Measurements from ENCODE around the gene PSEN2. TPM values are rescaled to one million over a fixed set of nuclear protein-coding genes. Genes with fewer than 3 reads are reported as not detected.
"Not testable (repeated sequence)": the region's sequence is repeated elsewhere in the genome, so short reads cannot be mapped to it uniquely, and the experiment has no call there.

The PSEN2 gene
- total RNA-seq, 2 donors from 2014 or later = 2.0 to 3.4 TPM

DNA sequence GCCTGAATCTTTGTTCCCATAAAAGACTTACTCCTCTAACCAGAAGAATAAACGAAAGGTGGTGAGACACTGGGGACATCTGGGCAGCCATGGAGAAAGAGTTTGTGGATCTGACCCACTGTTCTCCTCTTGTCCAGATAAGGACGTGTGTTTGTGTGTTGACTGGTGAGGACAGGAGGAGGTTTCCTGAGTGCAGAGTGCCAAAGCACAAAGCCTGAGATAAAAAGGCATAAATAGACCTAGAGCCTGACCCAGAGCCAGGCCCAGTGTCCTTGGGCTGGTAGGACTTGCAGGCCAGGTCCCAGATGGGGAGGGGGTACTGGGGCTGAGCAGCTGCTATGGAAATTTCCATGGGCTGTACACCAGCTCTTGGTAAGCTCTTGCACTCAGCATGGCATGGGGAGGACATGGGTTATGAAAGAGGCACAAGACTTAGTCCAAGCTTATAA is 50.1 kb downstream of the PSEN2 start:
- ATAC-seq (no peak), DNase-seq (no peak)
- no peaks in the 10 kb centered on the region for H3K9me3 ChIP-seq (ENCODE audit: control insufficient read depth, low read length, poor library complexity, severe bottlenecking)
- Mint-ChIP-seq H3K27ac (no peak overlapping the region), H3K36me3 (ENCODE audit: low read depth) (peaks cover 5% of the 10 kb centered on the region), H3K4me3 (no peak overlapping the region), H3K27me3 (peaks cover 27% of the 10 kb centered on the region), H3K4me1 (no peaks in the 10 kb centered on the region)

DNA sequence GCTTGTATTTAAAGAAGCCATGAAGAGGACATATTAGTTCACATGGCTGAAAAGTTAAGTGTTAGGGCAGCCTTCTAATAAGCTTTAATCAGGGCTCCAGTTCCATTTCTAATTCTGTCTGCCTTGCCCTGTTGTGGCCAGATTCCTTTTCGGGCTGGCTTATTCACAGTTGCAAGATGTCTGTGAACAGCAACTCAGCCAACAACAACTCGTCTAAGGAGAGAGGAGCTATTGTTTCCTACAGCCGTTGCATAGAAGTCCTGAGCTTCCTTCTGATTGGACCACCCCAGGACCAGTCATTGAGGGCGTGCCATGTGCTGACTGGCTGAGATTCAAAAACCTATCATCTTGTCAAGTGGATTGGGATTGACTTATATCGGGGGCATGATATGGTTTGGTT is 51.1 kb downstream of the PSEN2 start:
- Mint-ChIP-seq H3K27ac (no peak overlapping the region), H3K4me1 (no peaks in the 10 kb centered on the region), H3K4me3 (no peak overlapping the region), H3K27me3 (peaks cover 27% of the 10 kb centered on the region), H3K36me3 (ENCODE audit: low read depth) (peaks cover 5% of the 10 kb centered on the region)
- no peaks in the 10 kb centered on the region for H3K9me3 ChIP-seq (ENCODE audit: control insufficient read depth, low read length, poor library complexity, severe bottlenecking)
- ATAC-seq (no peak), DNase-seq (no peak)

DNA sequence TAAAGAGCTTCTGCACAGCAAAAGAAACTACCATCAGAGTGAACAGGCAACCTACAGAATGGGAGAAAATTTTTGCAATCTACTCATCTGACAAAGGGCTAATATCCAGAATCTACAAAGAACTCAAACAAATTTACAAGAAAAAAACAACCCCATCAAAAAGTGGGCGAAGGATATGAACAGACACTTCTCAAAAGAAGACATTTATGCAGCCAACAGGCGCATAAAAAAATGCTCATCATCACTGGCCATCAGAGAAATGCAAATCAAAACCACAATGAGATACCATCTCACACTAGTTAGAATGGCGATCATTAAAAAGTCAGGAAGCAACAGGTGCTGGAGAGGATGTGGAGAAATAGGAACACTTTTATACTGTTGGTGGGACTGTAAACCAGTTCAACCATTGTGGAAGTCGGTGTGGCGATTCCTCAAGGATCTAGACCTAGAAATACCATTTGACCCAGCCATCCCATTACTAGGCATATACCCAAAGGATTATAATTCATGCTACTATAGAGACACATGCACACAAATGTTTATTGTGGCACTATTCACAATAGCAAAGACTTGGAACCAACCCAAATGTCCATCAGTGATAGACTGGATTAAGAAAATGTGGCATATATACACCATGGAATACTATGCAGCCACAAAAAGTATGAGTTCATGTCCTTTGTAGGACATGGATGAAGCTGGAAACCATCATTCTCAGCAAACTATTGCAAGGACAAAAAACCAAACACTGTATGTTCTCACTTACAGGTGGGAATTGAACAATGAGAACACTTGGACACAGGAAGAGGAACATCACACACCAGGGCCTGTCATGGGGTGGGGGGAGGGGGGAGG is 59.1 kb downstream of the PSEN2 start:
- not testable (repeated sequence) for H3K27me3 Mint-ChIP-seq; DNase-seq; ATAC-seq; H3K9me3 ChIP-seq (ENCODE audit: control insufficient read depth, low read length, poor library complexity, severe bottlenecking); H3K36me3 Mint-ChIP-seq (ENCODE audit: low read depth); H3K4me1 Mint-ChIP-seq; H3K4me3 Mint-ChIP-seq; H3K27ac Mint-ChIP-seq

DNA sequence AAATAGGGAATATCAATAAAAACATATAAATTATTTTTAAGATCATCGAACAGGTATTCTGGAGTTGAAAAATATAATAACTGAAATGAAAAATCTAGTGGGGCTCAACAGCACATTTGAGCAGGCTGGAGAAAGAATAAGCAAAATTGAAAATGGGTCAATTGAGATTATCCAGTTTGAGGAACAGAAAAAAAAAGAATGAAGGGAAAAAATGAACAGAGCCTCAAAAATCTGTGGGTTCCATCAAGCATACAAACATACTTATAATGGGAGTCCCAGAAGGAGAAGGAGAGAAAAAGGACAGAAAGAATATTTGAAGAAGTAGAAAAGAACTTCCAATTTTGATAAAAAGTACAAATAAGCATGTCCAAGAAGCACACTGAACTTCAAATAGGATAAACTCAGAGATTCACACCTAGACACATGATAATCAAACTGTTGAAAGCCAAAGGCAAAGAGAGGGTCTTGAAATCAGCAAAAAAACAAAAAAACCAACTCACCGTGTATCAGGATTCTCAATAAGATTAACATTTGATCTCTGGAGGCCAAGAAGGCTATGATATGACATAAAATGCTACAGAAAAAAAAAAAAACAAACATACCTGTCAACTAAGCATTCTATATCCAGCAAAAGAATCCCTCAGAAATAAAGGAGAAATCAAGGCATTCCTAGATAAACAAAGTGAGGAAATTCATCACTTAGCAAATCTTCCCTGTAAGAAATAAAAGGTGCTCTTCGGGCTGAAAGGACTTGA is 64.2 kb downstream of the PSEN2 start:
- no peak for DNase-seq
- H3K36me3 Mint-ChIP-seq (ENCODE audit: low read depth) = peaks cover 2% of the 10 kb centered on the region
- no peak for ATAC-seq
- H3K27me3 Mint-ChIP-seq = no peaks in the 10 kb centered on the region
- peaks cover 6% of the 10 kb centered on the region for H3K4me1 Mint-ChIP-seq
- H3K4me3 Mint-ChIP-seq = no peak overlapping the region
- H3K9me3 ChIP-seq (ENCODE audit: control insufficient read depth, low read length, poor library complexity, severe bottlenecking) = peaks cover 5% of the 10 kb centered on the region
- no peak overlapping the region for H3K27ac Mint-ChIP-seq

GRCh38 chr1:226937940-226938725 is 67.7 kb downstream of the PSEN2 start:
- H3K4me3 Mint-ChIP-seq = peak overlapping the region; percentile 90

DNA sequence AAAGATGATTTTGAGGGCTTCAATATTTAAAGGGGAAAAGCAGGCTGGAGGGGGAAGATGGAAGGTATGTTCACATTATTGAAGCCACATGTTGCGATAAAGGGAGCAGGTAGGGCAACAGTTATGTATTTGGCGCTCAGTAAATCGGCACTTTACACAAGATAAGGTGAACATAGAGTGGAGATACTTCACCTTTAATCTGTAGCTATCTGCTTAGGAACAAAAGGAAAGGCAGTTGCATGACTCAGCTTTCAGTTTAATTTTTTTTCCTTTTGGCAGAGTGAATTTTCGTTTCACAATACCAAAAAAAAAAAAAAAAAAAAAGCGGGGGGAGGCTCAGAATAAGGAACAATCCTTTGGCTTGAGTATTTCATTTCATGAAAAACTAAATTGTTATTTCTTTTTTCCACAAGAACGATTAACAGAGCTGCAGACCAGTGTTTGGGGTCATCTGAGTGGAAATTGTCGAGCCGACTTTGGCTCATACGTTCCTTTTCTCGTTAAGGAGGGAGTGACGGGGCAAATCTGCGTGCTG is 68.6 kb downstream of the PSEN2 start:
- peak overlapping the region; percentile 90 for H3K4me3 Mint-ChIP-seq
- peaks cover 2% of the 10 kb centered on the region for H3K36me3 Mint-ChIP-seq (ENCODE audit: low read depth)
- H3K4me1 Mint-ChIP-seq = peaks cover 34% of the 10 kb centered on the region
- no peak for DNase-seq
- H3K9me3 ChIP-seq (ENCODE audit: control insufficient read depth, low read length, poor library complexity, severe bottlenecking) = peaks cover 5% of the 10 kb centered on the region
- no peak for ATAC-seq
- no peaks in the 10 kb centered on the region for H3K27me3 Mint-ChIP-seq
- H3K27ac Mint-ChIP-seq = peak overlapping the region; percentile 94

More at GRCh38 chr1:226937940-226938725, 67.7 kb downstream of the PSEN2 start:
- Mint-ChIP-seq H3K27ac (peak overlapping the region; percentile 94), H3K36me3 (ENCODE audit: low read depth) (peaks cover 2% of the 10 kb centered on the region), H3K4me1 (peaks cover 26% of the 10 kb centered on the region), H3K27me3 (no peaks in the 10 kb centered on the region)
- DNase-seq = no peak
- no peak for ATAC-seq
- peaks cover 5% of the 10 kb centered on the region for H3K9me3 ChIP-seq (ENCODE audit: control insufficient read depth, low read length, poor library complexity, severe bottlenecking)

- no peaks in the 10 kb centered on the region for H3K27me3 Mint-ChIP-seq
- ATAC-seq (peak; percentile 26), DNase-seq (peak; percentile 51 to 59 (median 58))
- peak overlapping the region; percentile 94 for H3K27ac Mint-ChIP-seq
- H3K4me1 Mint-ChIP-seq = peaks cover 39% of the 10 kb centered on the region
- H3K4me3 Mint-ChIP-seq = peak overlapping the region; percentile 90
- peaks cover 4% of the 10 kb centered on the region for H3K9me3 ChIP-seq (ENCODE audit: control insufficient read depth, low read length, poor library complexity, severe bottlenecking)
- peaks cover under 1% of the 10 kb centered on the region for H3K36me3 Mint-ChIP-seq (ENCODE audit: low read depth)
Measured at GRCh38 chr1:226939438-226940028, 69.1 kb downstream of the PSEN2 start.

DNA sequence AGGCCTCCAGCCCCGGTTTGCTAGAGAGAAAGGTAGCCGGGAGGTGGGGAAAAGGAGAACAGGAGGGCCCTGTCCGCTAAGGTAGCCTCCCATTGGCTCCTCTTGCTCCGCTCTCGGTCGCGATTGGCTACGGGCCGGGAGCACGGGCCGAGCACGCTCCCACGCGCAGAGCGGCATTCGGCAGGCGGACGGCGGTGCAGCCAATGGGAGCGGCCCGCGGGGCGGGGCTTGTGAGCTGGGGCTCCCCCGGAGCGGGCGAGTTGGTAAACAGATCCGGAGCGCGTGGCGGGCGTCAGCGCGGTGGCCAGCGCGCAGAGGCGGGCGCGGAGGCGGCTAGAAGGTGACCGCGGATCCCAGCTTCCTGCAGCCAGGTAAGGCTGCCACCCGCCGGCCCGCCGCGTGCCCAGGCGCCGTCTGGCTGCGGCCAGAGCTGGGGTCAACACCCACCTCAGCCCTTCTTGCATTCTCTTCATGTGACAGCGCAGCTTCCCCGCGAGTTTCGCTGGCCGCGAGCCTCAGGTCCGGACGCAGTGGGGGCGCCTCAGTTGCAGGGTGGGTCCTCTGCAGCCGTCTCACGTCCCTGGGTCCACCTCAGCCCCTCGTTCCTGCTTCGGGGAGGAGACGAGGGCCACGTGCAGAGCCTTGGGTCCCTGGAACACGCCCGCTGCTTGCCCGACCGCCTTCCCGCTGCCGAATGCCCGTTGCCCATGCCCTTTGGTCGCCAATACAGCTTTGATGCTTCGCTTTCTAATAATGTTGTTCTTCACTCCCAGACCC is 69.8 kb downstream of the PSEN2 start, which contains the start of gene COQ8A:
Gene COQ8A (plus strand): TSS at position 266 of the 777 bp plus-strand sequence. CDS start 21,092 bp downstream, outside the sequence.
- DNase-seq (peak; percentile 99), ATAC-seq (peak; percentile 94)
- H3K9me3 ChIP-seq (ENCODE audit: control insufficient read depth, low read length, poor library complexity, severe bottlenecking) = no peaks in the 10 kb centered on the region
- Mint-ChIP-seq H3K27me3 (no peaks in the 10 kb centered on the region), H3K4me1 (peaks cover 44% of the 10 kb centered on the region), H3K27ac (peak within 1 kb of the TSS; percentile 94), H3K36me3 (ENCODE audit: low read depth) (no peaks in the 10 kb centered on the region), H3K4me3 (peak within 1 kb of the TSS; percentile 90)

GRCh38 chr1:226940806-226941067 is 70.3 kb downstream of the PSEN2 start:
- peak overlapping the region; percentile 90 for H3K4me3 Mint-ChIP-seq
- H3K9me3 ChIP-seq (ENCODE audit: control insufficient read depth, low read length, poor library complexity, severe bottlenecking) = no peaks in the 10 kb centered on the region
- H3K36me3 Mint-ChIP-seq (ENCODE audit: low read depth) = no peaks in the 10 kb centered on the region
- no peaks in the 10 kb centered on the region for H3K27me3 Mint-ChIP-seq
- peaks cover 45% of the 10 kb centered on the region for H3K4me1 Mint-ChIP-seq
- H3K27ac Mint-ChIP-seq = peak overlapping the region; percentile 86
- DNase-seq = no peak
- no peak for ATAC-seq

DNA sequence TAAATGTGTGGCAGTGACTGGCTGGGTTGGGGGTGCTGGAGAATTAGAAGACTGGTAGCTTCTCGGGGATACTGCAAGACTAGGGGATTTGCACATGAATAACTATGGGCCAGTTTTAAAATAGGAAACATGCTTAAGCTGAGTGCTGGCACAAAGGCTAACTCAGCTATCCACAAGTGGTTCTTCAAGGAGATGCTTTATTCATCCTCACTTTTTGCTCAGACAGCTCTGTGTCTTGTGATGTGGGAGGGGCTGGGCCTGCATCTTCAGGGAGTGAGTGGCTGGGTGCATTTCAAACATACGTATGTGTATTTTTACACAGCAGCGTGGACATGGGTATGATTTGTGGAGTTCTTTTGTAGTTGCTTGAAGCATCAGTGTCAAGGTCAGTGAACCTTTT is 72.0 kb downstream of the PSEN2 start:
- no peak for ATAC-seq
- Mint-ChIP-seq H3K27me3 (no peaks in the 10 kb centered on the region), H3K4me3 (no peak overlapping the region), H3K36me3 (ENCODE audit: low read depth) (no peaks in the 10 kb centered on the region), H3K27ac (peak overlapping the region; percentile 86), H3K4me1 (peaks cover 47% of the 10 kb centered on the region)
- no peak for DNase-seq
- no peaks in the 10 kb centered on the region for H3K9me3 ChIP-seq (ENCODE audit: control insufficient read depth, low read length, poor library complexity, severe bottlenecking)

DNA sequence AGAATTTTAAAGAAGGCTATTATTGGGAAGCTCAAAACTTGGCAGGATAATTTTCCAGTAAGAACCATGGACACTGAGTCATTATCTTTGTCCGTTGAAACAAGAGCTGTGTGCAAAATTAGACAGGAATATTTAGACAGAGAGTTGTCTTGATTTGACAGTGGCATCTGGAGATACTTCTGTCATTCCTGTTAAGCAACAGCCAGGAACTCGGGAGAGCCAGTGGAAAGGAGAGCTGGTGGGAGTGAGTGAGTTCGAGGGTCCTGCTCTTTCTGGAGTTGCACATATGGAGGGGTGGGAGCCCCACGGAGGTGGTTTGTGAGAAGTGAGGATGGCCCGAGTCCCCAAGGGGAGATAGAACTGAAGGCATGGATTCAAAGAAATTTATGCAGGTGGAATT is 72.7 kb downstream of the PSEN2 start:
- Mint-ChIP-seq H3K4me1 (peaks cover 47% of the 10 kb centered on the region), H3K27me3 (no peaks in the 10 kb centered on the region), H3K27ac (peak overlapping the region; percentile 69), H3K4me3 (peak overlapping the region; percentile 28), H3K36me3 (ENCODE audit: low read depth) (no peaks in the 10 kb centered on the region)
- DNase-seq = no peak
- no peaks in the 10 kb centered on the region for H3K9me3 ChIP-seq (ENCODE audit: control insufficient read depth, low read length, poor library complexity, severe bottlenecking)
- ATAC-seq = no peak

DNA sequence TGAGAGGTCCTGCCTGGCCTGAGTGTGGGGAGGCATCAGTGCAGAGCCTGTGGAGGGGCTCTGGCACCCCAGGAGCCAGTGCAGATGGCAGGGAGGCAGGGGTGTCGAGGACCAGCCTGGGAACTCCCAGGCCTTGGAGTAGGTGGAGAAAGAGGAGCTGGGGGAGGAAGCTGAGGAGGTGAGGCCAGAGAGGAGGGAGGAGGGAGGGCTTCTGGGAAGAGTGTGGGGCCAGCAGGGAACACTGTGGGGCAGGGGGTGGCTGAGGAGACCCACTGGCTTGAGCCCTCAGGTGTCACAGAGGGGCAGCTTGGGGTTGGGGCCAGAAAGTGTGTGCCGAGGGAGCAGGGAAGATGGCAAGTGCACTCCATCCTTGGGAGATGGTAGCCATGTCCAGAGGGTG is 73.5 kb downstream of the PSEN2 start:
- no peak for ATAC-seq
- Mint-ChIP-seq H3K4me1 (peaks cover 51% of the 10 kb centered on the region), H3K4me3 (peak overlapping the region; percentile 66)

More for the DNA sequence above, 73.5 kb downstream of the PSEN2 start:
- H3K27ac Mint-ChIP-seq = peak overlapping the region; percentile 69
- no peaks in the 10 kb centered on the region for H3K9me3 ChIP-seq (ENCODE audit: control insufficient read depth, low read length, poor library complexity, severe bottlenecking)
- H3K27me3 Mint-ChIP-seq = no peaks in the 10 kb centered on the region
- DNase-seq = no peak
- H3K36me3 Mint-ChIP-seq (ENCODE audit: low read depth) = no peaks in the 10 kb centered on the region
